GM12878 (cell line): ENCODE results near the gene PTPRD. TPM values are rescaled to one million over a fixed set of nuclear protein-coding genes. Genes with fewer than 3 reads are reported as not detected.

Experiments
- ATAC-seq: fragments of 200-7000 bp; cut with Tn5 transposase; 3 replicates; pipeline ENCODE4 v1.9.1; 2020; ENCODE audit warnings: mild to moderate bottlenecking, moderate library complexity
- BruUV-seq: library from RNA; stranded (reverse); fragments of 400-500 nt; replicated peaks from 2 replicates; lab custom pipeline; 2021; lab: Mats Ljungman, UMichigan
- CTCF ChIA-PET: fragments of 300-600 bp; sonication (Branson Sonifier 250); formaldehyde crosslinking; extraction: SDS; loops from one replicate; lab custom pipeline; 2021; ENCODE audit warnings: inconsistent platforms; lab: Yijun Ruan, JAX
- POLR2A ChIA-PET: fragments of 350-600 bp; formaldehyde crosslinking; extraction: SDS; loops from one replicate; lab custom pipeline; 2021; ENCODE audit warnings: inconsistent platforms; lab: Charles Lee
- RAD21 ChIA-PET: fragments of 300-600 bp; sonication (Branson Sonifier 250); formaldehyde crosslinking; loops from one replicate; lab custom pipeline; 2023; ENCODE audit warnings: antibody characterized with exemption; ENCODE audit not compliant: unreplicated experiment; lab: Charles Lee
- SMC1A ChIA-PET: fragments of 300-600 bp; sonication (Branson Sonifier 250); formaldehyde crosslinking; loops from one replicate; lab custom pipeline; 2023; ENCODE audit not compliant: unreplicated experiment, uncharacterized antibody; lab: Charles Lee
- DNase-seq: peaks from one replicate; pipeline ENCODE4 v3.0.0-alpha.2; 2011; ENCODE audit warnings: low read depth, low spot score
- FAIRE-seq: peaks from 3 replicates; lab custom pipeline; 2011; peaks lifted over from hg19 to GRCh38; lab: Jason Lieb, UNC
- H2AFZ ChIP-seq: 2 replicates; pipeline ENCODE4 v1.6.0; 2011; ENCODE audit warnings: low read depth, low read length, control low read depth; ENCODE audit not compliant: control insufficient read depth
- H3K27ac ChIP-seq: 2 replicates; pipeline ENCODE4 v1.5.1; 2011; ENCODE audit warnings: control low read depth; ENCODE audit not compliant: control insufficient read depth, insufficient read depth
- H3K27me3 ChIP-seq, 2 experiments: replicated peaks in 1 of 2; 2 replicates each; pipeline versions ENCODE4 v1.6.0 to v1.6.1; 2011; ENCODE audit warnings: low read length in 1 of 2; ENCODE audit not compliant: control insufficient read depth in 2 of 2, insufficient read depth in 2 of 2
- H3K36me3 ChIP-seq, 2 experiments: 2 replicates each; pipeline ENCODE4 v1.5.1; 2011; ENCODE audit warnings: low read length in 1 of 2; ENCODE audit not compliant: control insufficient read depth in 2 of 2, insufficient read depth in 2 of 2
- H3K4me1 ChIP-seq: 2 replicates; pipeline ENCODE4 v1.6.1; 2011; ENCODE audit warnings: mild to moderate bottlenecking, low read length, moderate library complexity, mixed read lengths; ENCODE audit not compliant: control insufficient read depth, insufficient read depth
- H3K4me2 ChIP-seq: 2 replicates; pipeline ENCODE4 v1.6.0; 2011; ENCODE audit warnings: control low read depth; ENCODE audit not compliant: control insufficient read depth, insufficient read depth
- H3K4me3 ChIP-seq: fragments of 200-600 bp; sonication (generic); 2 replicates; pipeline ENCODE4 v1.5.1; 2016
- H3K79me2 ChIP-seq: 2 replicates; pipeline ENCODE4 v1.6.0; 2011; ENCODE audit warnings: low read length; ENCODE audit not compliant: control insufficient read depth, insufficient read depth
- H3K9ac ChIP-seq: 2 replicates; pipeline ENCODE4 v1.8.0; 2011; ENCODE audit warnings: low read length, control low read depth, mixed read lengths; ENCODE audit not compliant: control insufficient read depth, insufficient read depth
- H3K9me3 ChIP-seq: replicated peaks from 3 replicates; pipeline ENCODE4 v1.5.1; 2011; ENCODE audit warnings: mild to moderate bottlenecking, low read length; ENCODE audit not compliant: control insufficient read depth, insufficient read depth
- H4K20me1 ChIP-seq: 2 replicates; pipeline ENCODE4 v1.6.0; 2011; ENCODE audit not compliant: control insufficient read depth, insufficient read depth
- BHLHE40 ChIP-seq, 2 experiments: fragments of 450-650 bp in 1 of 2; IDR thresholded peaks; 2 replicates each; pipeline ENCODE4 v1.6.1; 2011 to 2017; ENCODE audit warnings: low read depth in 2 of 2, borderline replicate concordance in 1 of 2, improper control_type of control experiment in 1 of 2, low read length in 1 of 2, mild to moderate bottlenecking in 1 of 2
- E2F4 ChIP-seq: IDR thresholded peaks from 2 replicates; pipeline ENCODE4 v1.6.1; 2012; ENCODE audit warnings: low read depth, low read length, improper control_type of control experiment
- JUND ChIP-seq: IDR thresholded peaks from 2 replicates; pipeline ENCODE4 v1.6.1; 2012; ENCODE audit warnings: low read depth, mild to moderate bottlenecking, low read length, improper control_type of control experiment, moderate library complexity
- MEF2A ChIP-seq: IDR thresholded peaks from 2 replicates; pipeline ENCODE4 v1.6.1; 2011; ENCODE audit warnings: low read depth, mild to moderate bottlenecking, low read length, moderate library complexity; ENCODE audit not compliant: insufficient read depth
- NBN ChIP-seq: fragments of 450-650 bp; IDR thresholded peaks from 2 replicates; pipeline ENCODE4 v1.6.1; 2016
- NR2C1 ChIP-seq: fragments of 450-650 bp; IDR thresholded peaks from 2 replicates; pipeline ENCODE4 v1.6.1; 2017; ENCODE audit warnings: antibody characterized with exemption, mild to moderate bottlenecking, moderate library complexity
- PBX3 ChIP-seq: IDR thresholded peaks from 2 replicates; pipeline ENCODE4 v1.6.1; 2011; ENCODE audit warnings: mild to moderate bottlenecking, low read depth, low read length, moderate library complexity; ENCODE audit not compliant: insufficient replicate concordance
- POLR2A ChIP-seq: IDR thresholded peaks from 2 replicates; pipeline ENCODE4 v1.6.1; 2011; ENCODE audit warnings: low read depth, mild to moderate bottlenecking, low read length
- RB1 ChIP-seq: fragments of 450-650 bp; formaldehyde crosslinking; IDR thresholded peaks from 2 replicates; pipeline ENCODE4 v1.6.1; 2017; ENCODE audit warnings: mild to moderate bottlenecking, borderline replicate concordance
- SREBF1 ChIP-seq: IDR thresholded peaks from 2 replicates; pipeline ENCODE4 v1.6.1; 2012; ENCODE audit warnings: mild to moderate bottlenecking, low read length
- SUZ12 ChIP-seq: fragments of 200-600 bp; sonication (generic); IDR thresholded peaks from one replicate; pipeline ENCODE4 v1.6.1; 2018; ENCODE audit warnings: antibody characterized with exemption, mild to moderate bottlenecking; ENCODE audit not compliant: unreplicated experiment
- USF2 ChIP-seq: IDR thresholded peaks from 2 replicates; pipeline ENCODE4 v1.6.1; 2011; ENCODE audit warnings: low read depth, low read length, improper control_type of control experiment, borderline replicate concordance
- WGBS: methylation state at CpG from one replicate; pipeline ENCODE4 v1.1.6; 2016; ENCODE audit warnings: low lambda C conversion rate; ENCODE audit not compliant: insufficient replicate concordance, insufficient coverage; ENCODE audit errors: missing lambda C conversion rate; 5-methylcytosine and 5-hydroxymethylcytosine counted together
- in situ Hi-C: fragments of 300-500 bp; cut with MboI; formaldehyde crosslinking; loops from 9 replicates; pipeline ENCODE4 v1.14.3; 2018; ENCODE audit warnings: mixed read lengths
- intact Hi-C: fragments of 100-400 bp; cut with micrococcal nuclease; formaldehyde crosslinking; loops from one replicate; pipeline ENCODE4 v1.14.2; 2022; ENCODE audit not compliant: unreplicated experiment
- polyA plus RNA-seq, 11 experiments: library from polyadenylated mRNA; depleted of rRNA in 4 of 11; unstranded in 6 of 11; stranded (reverse) in 5 of 11; fragments of >200 nt; fragmentation: Nextera tagmentation in 4 of 11; fragmentation: Illumina TruSeq in 1 of 11; extraction: Ambion mirVana in 4 of 11; extraction: Trizol in 1 of 11; gene quantifications; 1 replicate in 1 of 11; 2 replicates in 10 of 11; pipeline versions ENCODE4 v1.2.1 to v1.2.3, GENCODE V29; 2011 to 2016; ENCODE audit warnings: inconsistent platforms in 2 of 11, missing spikeins in 2 of 11, low read depth in 1 of 11
- total RNA-seq, 4 experiments: library from RNA; depleted of rRNA in 3 of 4; stranded (reverse); fragments of >200 nt in 3 of 4; fragmentation: Illumina TruSeq in 1 of 4; extraction: Trizol in 1 of 4; gene quantifications; 2 replicates each; pipeline versions ENCODE4 v1.2.1 to v1.2.3, GENCODE V29; 2013 to 2021
- TF ChIP-seq, protein P1 (sequence below): fragments of 150-350 bp; IDR thresholded peaks from 2 replicates; pipeline ENCODE4 v1.6.1; 2016; ENCODE audit warnings: low read depth, low read length
- TF ChIP-seq, protein P2 (sequence below): fragments of 450-650 bp; conservative IDR thresholded peaks from 2 replicates; pipeline ENCODE4 v1.6.1; 2017; ENCODE audit warnings: mild to moderate bottlenecking, moderate library complexity
- TF ChIP-seq, protein P3 (sequence below): fragments of 450-650 bp; IDR thresholded peaks from 2 replicates; pipeline ENCODE4 v1.6.1; 2014; ENCODE audit warnings: mild to moderate bottlenecking

PTPRD gene
- total and polyA plus RNA-seq, 10 of the 15 experiments (the other 5 are each of a cell fraction or from before 2014, with no cell fraction given): under 0.01 to 0.05 (median 0.01) TPM; not detected in 7

- H3K27ac ChIP-seq: no peak overlapping the region
- H3K4me1 ChIP-seq: no peaks in the 10 kb centered on the region
- H3K9ac ChIP-seq: no peak overlapping the region
- WGBS: 19% methylated on average over 4 of the region's 4 CpGs
- H3K27me3 ChIP-seq: no peaks in the 10 kb centered on the region
- FAIRE-seq: no peak
- no peaks in the 10 kb centered on the region for H4K20me1 ChIP-seq
- POLR2A ChIA-PET: no interaction called here
- no peak overlapping the region for H3K4me2 ChIP-seq
- BruUV-seq: no TSS peak
- no peaks in the 10 kb centered on the region for H3K36me3 ChIP-seq
- RAD21 ChIA-PET: no interaction called here
- no peak for DNase-seq
- no peak for ATAC-seq
- in situ Hi-C loops (no loop called here), intact Hi-C loops (no loop called here)
- CTCF ChIA-PET: no interaction called here
- H3K79me2 ChIP-seq: no peaks in the 10 kb centered on the region
- no peak overlapping the region for H3K4me3 ChIP-seq
- no peaks in the 10 kb centered on the region for H3K9me3 ChIP-seq
- H2AFZ ChIP-seq: no peak overlapping the region
- SMC1A ChIA-PET: interaction anchor here (0.6 kb wide), 1 partner anchor 53 kb away, joined by 3 read pairs; no protein-coding TSS in a partner anchor
- no peak for TF ChIP-seq NR2C1
- TF ChIP-seq E2F4: no peak
- TF ChIP-seq BHLHE40 (IDR thresholded peaks at IDR 0.05; ENCODE audit: borderline replicate concordance in 1 of 2, low read depth in 2 of 2, low read length in 1 of 2): no peak
- no peak for TF ChIP-seq POLR2A
- no peak for TF ChIP-seq RB1
- TF ChIP-seq, protein P1, sequence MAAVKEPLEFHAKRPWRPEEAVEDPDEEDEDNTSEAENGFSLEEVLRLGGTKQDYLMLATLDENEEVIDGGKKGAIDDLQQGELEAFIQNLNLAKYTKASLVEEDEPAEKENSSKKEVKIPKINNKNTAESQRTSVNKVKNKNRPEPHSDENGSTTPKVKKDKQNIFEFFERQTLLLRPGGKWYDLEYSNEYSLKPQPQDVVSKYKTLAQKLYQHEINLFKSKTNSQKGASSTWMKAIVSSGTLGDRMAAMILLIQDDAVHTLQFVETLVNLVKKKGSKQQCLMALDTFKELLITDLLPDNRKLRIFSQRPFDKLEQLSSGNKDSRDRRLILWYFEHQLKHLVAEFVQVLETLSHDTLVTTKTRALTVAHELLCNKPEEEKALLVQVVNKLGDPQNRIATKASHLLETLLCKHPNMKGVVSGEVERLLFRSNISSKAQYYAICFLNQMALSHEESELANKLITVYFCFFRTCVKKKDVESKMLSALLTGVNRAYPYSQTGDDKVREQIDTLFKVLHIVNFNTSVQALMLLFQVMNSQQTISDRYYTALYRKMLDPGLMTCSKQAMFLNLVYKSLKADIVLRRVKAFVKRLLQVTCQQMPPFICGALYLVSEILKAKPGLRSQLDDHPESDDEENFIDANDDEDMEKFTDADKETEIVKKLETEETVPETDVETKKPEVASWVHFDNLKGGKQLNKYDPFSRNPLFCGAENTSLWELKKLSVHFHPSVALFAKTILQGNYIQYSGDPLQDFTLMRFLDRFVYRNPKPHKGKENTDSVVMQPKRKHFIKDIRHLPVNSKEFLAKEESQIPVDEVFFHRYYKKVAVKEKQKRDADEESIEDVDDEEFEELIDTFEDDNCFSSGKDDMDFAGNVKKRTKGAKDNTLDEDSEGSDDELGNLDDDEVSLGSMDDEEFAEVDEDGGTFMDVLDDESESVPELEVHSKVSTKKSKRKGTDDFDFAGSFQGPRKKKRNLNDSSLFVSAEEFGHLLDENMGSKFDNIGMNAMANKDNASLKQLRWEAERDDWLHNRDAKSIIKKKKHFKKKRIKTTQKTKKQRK: no peak
- TF ChIP-seq, protein P2, sequence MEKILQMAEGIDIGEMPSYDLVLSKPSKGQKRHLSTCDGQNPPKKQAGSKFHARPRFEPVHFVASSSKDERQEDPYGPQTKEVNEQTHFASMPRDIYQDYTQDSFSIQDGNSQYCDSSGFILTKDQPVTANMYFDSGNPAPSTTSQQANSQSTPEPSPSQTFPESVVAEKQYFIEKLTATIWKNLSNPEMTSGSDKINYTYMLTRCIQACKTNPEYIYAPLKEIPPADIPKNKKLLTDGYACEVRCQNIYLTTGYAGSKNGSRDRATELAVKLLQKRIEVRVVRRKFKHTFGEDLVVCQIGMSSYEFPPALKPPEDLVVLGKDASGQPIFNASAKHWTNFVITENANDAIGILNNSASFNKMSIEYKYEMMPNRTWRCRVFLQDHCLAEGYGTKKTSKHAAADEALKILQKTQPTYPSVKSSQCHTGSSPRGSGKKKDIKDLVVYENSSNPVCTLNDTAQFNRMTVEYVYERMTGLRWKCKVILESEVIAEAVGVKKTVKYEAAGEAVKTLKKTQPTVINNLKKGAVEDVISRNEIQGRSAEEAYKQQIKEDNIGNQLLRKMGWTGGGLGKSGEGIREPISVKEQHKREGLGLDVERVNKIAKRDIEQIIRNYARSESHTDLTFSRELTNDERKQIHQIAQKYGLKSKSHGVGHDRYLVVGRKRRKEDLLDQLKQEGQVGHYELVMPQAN: no peak
- TF ChIP-seq JUND: no peak
- no peak for TF ChIP-seq PBX3
- TF ChIP-seq SUZ12: no peak
- TF ChIP-seq, protein P3, sequence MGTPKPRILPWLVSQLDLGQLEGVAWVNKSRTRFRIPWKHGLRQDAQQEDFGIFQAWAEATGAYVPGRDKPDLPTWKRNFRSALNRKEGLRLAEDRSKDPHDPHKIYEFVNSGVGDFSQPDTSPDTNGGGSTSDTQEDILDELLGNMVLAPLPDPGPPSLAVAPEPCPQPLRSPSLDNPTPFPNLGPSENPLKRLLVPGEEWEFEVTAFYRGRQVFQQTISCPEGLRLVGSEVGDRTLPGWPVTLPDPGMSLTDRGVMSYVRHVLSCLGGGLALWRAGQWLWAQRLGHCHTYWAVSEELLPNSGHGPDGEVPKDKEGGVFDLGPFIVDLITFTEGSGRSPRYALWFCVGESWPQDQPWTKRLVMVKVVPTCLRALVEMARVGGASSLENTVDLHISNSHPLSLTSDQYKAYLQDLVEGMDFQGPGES: no peak
- TF ChIP-seq SREBF1: no peak
- TF ChIP-seq MEF2A: no peak
- no peak for TF ChIP-seq USF2
- no peak for TF ChIP-seq NBN
Measured at GRCh38 chr9:8492679-8493078, 2120.1 kb downstream of the PTPRD start.
